ENCODE results near the gene MOV10L1. TPM values are rescaled to one million over a fixed set of nuclear protein-coding genes. Genes with fewer than 3 reads are reported as not detected.
"Not testable (repeated sequence)": the region's sequence is repeated elsewhere in the genome, so short reads cannot be mapped to it uniquely, and the experiment has no call there.

Gene MOV10L1
- total RNA-seq, 1 experiment from 2014 or later = 0.07 TPM

DNA sequence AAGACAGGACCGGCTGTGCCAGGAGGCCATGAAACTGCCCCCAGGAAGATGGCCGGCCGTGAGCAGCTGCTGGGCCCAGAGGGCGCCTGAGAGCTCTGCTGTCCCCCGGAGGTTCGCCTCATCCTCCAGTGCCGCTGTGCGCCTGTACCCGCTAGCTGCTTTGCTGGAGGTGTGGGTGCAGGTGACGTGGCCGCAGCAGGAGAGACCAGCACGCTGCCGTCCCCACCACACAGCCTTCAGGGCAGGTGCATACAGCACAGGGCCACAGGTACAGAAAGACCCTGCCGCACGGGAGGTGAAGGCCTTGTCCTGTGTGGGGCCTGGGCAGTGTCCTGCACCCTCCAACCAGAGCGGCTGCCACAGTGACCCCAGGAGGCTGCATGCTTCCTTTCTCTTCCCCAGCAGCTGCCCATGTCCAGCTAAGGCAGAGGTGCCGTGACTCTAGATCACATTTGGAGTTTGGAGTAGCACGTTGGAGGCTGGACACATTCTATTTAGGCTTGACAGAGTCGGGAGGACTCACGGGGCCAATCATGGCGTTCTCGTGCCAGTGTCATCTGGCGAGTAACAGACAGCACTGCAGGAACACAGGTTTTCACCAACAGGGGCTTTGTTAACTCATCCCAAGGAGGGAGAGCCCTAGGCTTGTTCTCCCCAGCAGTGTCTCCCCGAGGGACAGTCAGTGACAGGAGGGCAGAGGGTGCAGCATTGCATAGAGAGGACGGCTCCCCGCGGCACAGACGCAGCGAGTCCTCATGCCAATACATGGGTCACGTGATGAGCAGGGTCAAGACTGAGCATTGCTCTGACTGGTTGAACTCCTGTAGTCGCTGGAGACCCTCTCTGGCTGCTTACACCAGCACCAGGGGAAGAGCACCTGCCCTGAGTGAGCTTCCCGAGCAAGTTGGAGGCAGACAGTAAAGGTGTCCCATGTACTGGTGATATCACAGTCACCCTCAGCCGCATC is 62.0 kb downstream of the MOV10L1 start:
- no peak for DNase-seq (ENCODE audit: extremely low read depth, low read depth)

DNA sequence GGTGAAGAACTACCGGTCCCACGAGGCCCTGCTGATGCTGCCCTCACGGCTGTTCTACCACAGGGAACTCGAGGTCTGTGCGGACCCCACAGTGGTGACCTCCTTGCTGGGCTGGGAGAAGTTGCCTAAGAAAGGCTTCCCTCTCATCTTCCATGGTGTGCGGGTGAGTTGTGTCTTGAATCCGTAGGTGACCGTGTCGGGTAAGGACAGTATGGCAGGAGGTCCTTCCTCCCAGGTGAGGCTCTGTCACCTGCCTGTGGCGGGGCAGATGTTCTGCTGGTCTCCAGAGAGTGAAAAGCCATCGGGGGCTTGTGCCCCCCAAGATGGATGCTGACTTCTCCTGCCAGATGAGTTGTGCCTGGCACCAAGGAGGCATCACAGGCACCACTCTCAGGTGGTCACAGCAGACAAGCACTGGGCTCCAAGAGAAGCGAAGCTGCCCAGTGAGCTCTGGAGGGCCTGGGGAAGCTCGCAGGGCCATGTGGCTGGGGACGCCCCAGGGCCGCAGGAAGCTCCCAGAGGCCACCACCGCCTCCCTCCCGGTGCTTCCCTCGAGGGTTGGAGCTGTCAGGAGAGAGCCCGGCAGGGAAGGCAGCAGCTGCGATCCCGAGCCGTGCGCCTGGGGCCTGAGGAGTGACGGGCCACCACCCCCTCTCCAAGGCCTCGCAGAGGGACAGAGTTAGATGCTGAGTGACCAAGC is 63.4 kb downstream of the MOV10L1 start:
- DNase-seq (ENCODE audit: extremely low read depth, low read depth) = no peak

- no peak for DNase-seq (ENCODE audit: extremely low read depth, low read depth)
Observed at GRCh38 chr22:50153756-50154140, 63.9 kb downstream of the MOV10L1 start.

DNA sequence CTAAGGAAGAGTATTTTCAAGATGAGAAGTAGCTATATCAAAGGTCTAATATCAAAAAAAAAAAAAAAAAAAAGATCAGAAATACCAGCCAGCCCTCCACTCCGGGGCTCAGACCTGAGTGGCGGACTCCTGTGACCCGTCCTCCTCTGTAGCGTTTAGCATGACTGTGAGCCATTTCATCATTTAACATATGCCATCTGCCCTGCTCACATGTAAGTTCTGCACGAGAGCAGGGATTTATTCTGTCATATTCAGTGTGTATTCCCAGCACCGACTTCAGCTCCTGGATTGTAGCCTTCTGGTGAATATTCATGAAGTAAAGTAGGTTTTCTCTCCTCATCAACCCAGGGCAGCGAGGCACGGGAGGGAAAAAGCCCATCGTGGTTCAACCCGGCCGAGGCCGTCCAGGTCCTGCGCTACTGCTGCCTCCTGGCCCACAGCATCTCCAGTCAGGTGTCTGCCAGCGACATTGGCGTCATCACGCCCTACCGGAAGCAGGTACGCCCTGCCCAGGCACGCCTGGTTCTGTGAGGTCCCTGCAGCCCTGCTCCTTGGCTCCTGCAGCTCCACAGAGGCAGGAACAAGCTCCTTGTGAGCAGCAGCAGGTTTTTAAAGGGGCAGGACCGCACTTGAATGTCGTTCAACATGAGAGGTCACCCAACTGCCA is 68.0 kb downstream of the MOV10L1 start:
- no peak for DNase-seq (ENCODE audit: extremely low read depth, low read depth)

DNA sequence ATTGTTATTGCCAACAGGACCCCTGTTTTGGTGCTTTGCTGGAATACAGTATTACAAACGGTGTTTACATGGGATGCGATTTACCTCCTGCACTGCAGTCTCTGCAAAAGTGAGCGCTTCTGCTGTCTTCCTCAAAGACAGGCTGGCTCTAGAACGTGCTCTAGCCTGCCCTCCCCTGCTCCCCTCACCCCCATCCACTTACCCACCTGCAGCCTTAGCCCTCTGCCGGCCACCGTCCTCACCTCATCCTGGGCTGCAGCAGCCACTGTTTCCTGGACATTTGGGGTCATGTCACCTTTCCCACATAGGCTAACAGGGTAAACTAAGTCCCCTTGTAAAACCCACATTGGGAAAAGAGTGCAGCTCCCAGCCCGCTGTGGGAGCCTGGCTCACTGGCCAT is 71.1 kb downstream of the MOV10L1 start:
- DNase-seq (ENCODE audit: extremely low read depth, low read depth) = no peak

GRCh38 chr22:50161508-50162390 is 71.9 kb downstream of the MOV10L1 start:
- DNase-seq (ENCODE audit: extremely low read depth, low read depth) = no peak

DNA sequence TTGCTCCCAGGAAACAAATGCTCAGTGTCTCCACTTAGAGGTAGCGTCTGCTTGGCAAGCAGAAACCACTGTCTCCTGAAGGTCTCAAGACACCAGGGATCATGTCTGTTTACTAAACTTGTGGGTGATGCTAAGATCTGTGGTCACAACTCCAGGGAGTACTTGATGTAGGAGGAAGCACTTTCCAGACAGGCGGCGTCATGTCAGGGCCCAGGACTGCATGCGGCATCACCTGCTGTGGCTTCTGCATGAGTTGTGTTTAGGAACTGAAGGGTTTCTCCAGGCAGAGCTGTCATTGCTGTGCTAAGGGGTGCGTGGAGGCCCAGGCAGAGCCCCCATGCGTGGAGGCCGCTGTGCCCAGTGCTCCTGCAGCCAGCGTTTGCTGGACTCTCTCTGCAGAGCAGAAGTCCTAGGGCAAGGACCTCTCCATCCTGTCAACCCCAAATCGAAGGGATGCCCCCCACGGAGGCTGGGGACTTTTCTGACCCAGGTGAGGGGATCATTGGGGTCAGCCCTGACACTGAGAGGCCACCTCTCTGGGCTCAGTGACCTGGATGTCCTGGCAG is 72.7 kb downstream of the MOV10L1 start:
- DNase-seq (ENCODE audit: extremely low read depth, low read depth) = no peak

DNA sequence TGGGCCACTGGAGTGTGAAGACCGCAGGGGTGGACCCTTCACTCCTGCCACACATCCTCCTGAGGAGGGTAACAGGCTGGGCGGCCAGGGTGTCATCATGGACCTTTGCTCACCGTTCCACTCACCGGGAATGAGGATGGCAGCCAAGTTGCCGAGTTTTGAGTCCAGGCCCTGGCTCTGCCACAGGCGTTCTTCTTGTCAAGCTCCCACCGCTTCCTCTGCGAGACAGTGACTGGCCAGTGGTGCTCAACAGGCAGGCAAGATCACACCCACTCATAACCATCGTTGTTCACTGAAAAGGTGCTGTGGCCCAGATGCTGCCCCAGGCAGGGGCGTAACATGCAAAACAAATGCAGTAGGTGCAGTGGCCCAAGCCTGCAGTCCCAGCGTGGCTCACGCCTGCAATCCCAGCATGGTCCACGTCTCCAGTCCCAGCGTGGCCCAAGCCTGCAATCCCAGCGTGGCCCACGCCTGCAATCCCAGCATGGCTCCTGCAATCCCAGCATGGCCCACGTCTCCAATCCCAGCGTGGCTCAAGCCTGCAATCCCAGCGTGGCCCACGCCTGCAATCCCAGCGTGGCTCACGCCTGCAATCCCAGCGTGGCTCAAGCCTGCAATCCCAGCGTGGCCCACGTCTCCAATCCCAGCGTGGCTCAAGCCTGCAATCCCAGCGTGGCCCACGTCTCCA is 75.8 kb downstream of the MOV10L1 start:
- DNase-seq (ENCODE audit: extremely low read depth, low read depth) = no peak

- no peak for DNase-seq (ENCODE audit: extremely low read depth, low read depth)
Observed at GRCh38 chr22:50167689-50168489, 78.1 kb downstream of the MOV10L1 start.

GRCh38 chr22:50168490-50169180 is 78.8 kb downstream of the MOV10L1 start:
- DNase-seq (ENCODE audit: extremely low read depth, low read depth) = not testable (repeated sequence)

DNA sequence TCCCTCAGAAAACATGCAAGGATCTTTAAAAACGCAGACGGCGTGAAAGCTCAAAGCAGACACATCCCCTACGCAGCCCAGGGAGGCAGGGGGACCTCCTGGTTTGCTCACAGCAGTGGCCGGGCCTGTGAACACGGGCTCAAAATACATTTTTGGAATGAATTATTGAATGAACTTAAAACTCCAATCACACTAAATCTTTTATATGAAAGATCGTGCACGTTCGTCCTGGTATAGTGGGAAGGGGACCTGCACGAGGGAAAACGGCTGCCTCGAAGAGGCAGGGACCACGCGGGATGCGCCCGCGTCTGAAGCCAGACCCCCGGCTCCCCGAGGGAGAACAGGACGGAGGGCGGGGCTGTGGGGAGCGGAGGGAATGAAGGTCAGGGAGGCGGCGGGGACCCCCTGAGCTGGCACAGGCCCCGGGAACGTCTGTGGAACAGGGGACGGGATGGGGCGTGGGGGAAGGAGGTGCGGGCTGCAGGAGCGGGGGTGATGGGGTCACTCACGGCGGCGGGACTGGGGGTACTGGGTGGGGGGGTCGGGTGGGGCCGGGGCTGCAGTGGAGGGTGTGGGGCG is 79.5 kb downstream of the MOV10L1 start:
- DNase-seq (ENCODE audit: extremely low read depth, low read depth) = no peak

GRCh38 chr22:50169774-50170341 is 80.1 kb downstream of the MOV10L1 start:
- peak; percentile 34 for DNase-seq (ENCODE audit: extremely low read depth, low read depth)

GRCh38 chr22:50170453-50171318 is 80.9 kb downstream of the MOV10L1 start, which contains the start of gene PANX2:
Gene PANX2 (plus strand): TSS chr22:50170731. CDS start chr22:50170731, 0 bp downstream.
- no peak for DNase-seq (ENCODE audit: extremely low read depth, low read depth)

DNA sequence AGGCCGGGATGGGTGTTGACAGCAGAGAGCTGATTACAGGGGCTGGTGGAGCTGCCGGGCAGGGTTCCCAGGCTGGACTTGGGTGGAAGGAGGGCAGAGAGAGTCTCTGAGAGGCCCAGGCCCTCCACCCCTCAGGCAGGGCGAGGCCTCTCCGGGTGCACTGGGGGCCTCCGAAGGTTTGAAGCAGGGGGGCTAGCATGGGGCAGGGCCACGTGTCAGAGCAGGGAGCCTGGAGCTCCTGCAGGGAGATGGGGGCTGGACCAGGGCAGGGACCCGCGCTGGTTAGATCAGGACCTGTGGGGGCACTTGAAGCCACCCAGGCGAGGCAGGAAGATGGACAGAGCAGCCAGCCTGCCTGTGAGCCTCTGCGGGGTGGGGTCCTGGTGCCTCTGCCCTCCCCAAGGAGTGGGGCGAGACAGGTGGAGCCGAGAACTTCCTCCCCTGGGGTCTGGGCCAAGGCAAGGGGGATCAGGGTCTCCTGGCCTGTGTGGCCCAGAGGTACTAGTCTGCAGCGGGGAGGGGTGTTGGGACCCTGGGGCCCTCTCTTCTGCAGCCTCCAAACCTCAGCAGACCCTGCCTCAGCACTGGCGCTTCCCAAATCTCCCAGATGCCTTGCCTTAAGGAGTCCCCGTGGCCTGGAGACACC is 81.6 kb downstream of the MOV10L1 start:
- DNase-seq (ENCODE audit: extremely low read depth, low read depth) = no peak

DNA sequence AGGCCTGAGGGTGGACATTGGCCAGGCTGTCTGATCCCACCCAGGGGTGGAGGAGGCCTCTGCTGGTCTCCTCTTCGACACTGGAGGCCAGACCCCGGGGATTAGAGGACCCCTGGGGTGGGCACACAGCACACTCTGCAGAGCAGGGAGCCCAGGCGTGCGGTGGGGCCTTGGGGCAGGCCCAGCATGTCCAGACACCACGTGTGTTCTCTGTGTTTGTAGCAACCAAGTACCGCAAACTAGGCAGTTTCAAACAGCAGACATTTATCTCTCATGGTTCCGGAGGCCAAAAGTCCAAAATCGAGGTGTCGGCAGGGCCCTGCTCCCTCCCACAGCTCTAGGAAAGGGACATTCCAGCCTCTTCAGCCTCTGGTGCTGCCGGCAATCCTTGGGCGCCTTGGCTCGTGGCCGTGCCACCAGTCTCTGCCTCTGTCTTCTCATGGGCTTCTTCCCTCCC is 82.2 kb downstream of the MOV10L1 start:
- DNase-seq (ENCODE audit: extremely low read depth, low read depth) = no peak

Measured in NCI-H460 (cell line).